Measurements from ENCODE around the gene OTOG. TPM values are rescaled to one million over a fixed set of nuclear protein-coding genes. Genes with fewer than 3 reads are reported as not detected.

OTOG gene
- total RNA-seq, 2 donors from 2014 or later, result not detected

- Mint-ChIP-seq H3K27me3 (peaks cover 10 to 15% of the 10 kb centered on the region in 2 donors), H3K4me3 (no peak overlapping the region), H3K36me3 (no peaks in the 10 kb centered on the region), H3K9me3 (no peaks in the 10 kb centered on the region), H3K27ac (no peak overlapping the region), H3K4me1 (ENCODE audit: low read depth in 2 of 2) (peaks cover 0 to 9% of the 10 kb centered on the region in 2 donors)
- ATAC-seq (peak in 1 of 2 donors; percentile 34), DNase-seq (ENCODE audit: low spot score) (no peak)
Measured at GRCh38 chr11:17568944-17569343, 21.9 kb downstream of the OTOG start.

- H3K36me3 Mint-ChIP-seq, result no peaks in the 10 kb centered on the region
- no peak for ATAC-seq
- H3K9me3 Mint-ChIP-seq, result no peaks in the 10 kb centered on the region
Measured at GRCh38 chr11:17570034-17570433, 23.0 kb downstream of the OTOG start.

GRCh38 chr11:17571431-17572358 is 24.6 kb downstream of the OTOG start:
- H3K27me3 Mint-ChIP-seq, result peaks cover 10 to 15% of the 10 kb centered on the region in 2 donors
- DNase-seq (ENCODE audit: low spot score), result peak; percentile 51
- no peak for ATAC-seq
- H3K36me3 Mint-ChIP-seq, result no peaks in the 10 kb centered on the region
- no peaks in the 10 kb centered on the region for H3K9me3 Mint-ChIP-seq
- H3K27ac Mint-ChIP-seq, result no peak overlapping the region
- H3K4me3 Mint-ChIP-seq, result no peak overlapping the region
- H3K4me1 Mint-ChIP-seq (ENCODE audit: low read depth in 2 of 2), result peaks cover 0 to 9% of the 10 kb centered on the region in 2 donors

More at GRCh38 chr11:17570034-17570433, 23.0 kb downstream of the OTOG start:
- peak; percentile 41 for DNase-seq (ENCODE audit: low spot score)
- H3K4me3 Mint-ChIP-seq, result no peak overlapping the region
- peaks cover 10 to 15% of the 10 kb centered on the region in 2 donors for H3K27me3 Mint-ChIP-seq
- H3K4me1 Mint-ChIP-seq (ENCODE audit: low read depth in 2 of 2), result peaks cover 0 to 9% of the 10 kb centered on the region in 2 donors
- no peak overlapping the region for H3K27ac Mint-ChIP-seq

- Mint-ChIP-seq H3K36me3 (no peaks in the 10 kb centered on the region), H3K9me3 (no peaks in the 10 kb centered on the region), H3K4me3 (no peak overlapping the region), H3K4me1 (ENCODE audit: low read depth in 2 of 2) (peaks cover 0 to 9% of the 10 kb centered on the region in 2 donors), H3K27me3 (peaks cover 10 to 15% of the 10 kb centered on the region in 2 donors), H3K27ac (no peak overlapping the region)
- no peak for ATAC-seq
- peak; percentile 29 for DNase-seq (ENCODE audit: low spot score)
Measured at GRCh38 chr11:17572359-17572690, 25.3 kb downstream of the OTOG start.

GRCh38 chr11:17572791-17573460 is 25.9 kb downstream of the OTOG start:
- peak; percentile 58 for DNase-seq (ENCODE audit: low spot score)
- ATAC-seq, result no peak
- H3K36me3 Mint-ChIP-seq, result no peaks in the 10 kb centered on the region
- H3K27me3 Mint-ChIP-seq, result peaks cover 7 to 15% of the 10 kb centered on the region in 2 donors
- no peaks in the 10 kb centered on the region for H3K9me3 Mint-ChIP-seq
- H3K4me1 Mint-ChIP-seq (ENCODE audit: low read depth in 2 of 2), result peaks cover 0 to 9% of the 10 kb centered on the region in 2 donors
- no peak overlapping the region for H3K27ac Mint-ChIP-seq
- no peak overlapping the region for H3K4me3 Mint-ChIP-seq

- no peaks in the 10 kb centered on the region for H3K9me3 Mint-ChIP-seq
- H3K36me3 Mint-ChIP-seq, result no peaks in the 10 kb centered on the region
- H3K27me3 Mint-ChIP-seq, result peaks cover 7 to 15% of the 10 kb centered on the region in 2 donors
- no peak overlapping the region for H3K4me3 Mint-ChIP-seq
- no peak for ATAC-seq
- DNase-seq (ENCODE audit: low spot score), result peak; percentile 51
- H3K27ac Mint-ChIP-seq, result no peak overlapping the region
- H3K4me1 Mint-ChIP-seq (ENCODE audit: low read depth in 2 of 2), result peaks cover 0 to 9% of the 10 kb centered on the region in 2 donors
Measured at GRCh38 chr11:17573526-17573925, 26.5 kb downstream of the OTOG start.

GRCh38 chr11:17574141-17575091 is 27.4 kb downstream of the OTOG start:
- H3K27me3 Mint-ChIP-seq, result peaks cover 7 to 15% of the 10 kb centered on the region in 2 donors
- peak; percentile 28 for DNase-seq (ENCODE audit: low spot score)
- ATAC-seq, result no peak
- H3K4me1 Mint-ChIP-seq (ENCODE audit: low read depth in 2 of 2), result peaks cover 0 to 9% of the 10 kb centered on the region in 2 donors
- H3K9me3 Mint-ChIP-seq, result no peaks in the 10 kb centered on the region
- H3K36me3 Mint-ChIP-seq, result no peaks in the 10 kb centered on the region
- H3K4me3 Mint-ChIP-seq, result no peak overlapping the region
- no peak overlapping the region for H3K27ac Mint-ChIP-seq

- Mint-ChIP-seq H3K27me3 (peaks cover 12 to 22% of the 10 kb centered on the region in 2 donors), H3K27ac (no peak overlapping the region), H3K9me3 (no peaks in the 10 kb centered on the region), H3K4me1 (ENCODE audit: low read depth in 2 of 2) (peaks cover 0 to 9% of the 10 kb centered on the region in 2 donors), H3K36me3 (no peaks in the 10 kb centered on the region), H3K4me3 (no peak overlapping the region)
- ATAC-seq (no peak), DNase-seq (ENCODE audit: low spot score) (peak; percentile 54)
Measured at GRCh38 chr11:17575431-17576425, 28.7 kb downstream of the OTOG start.

GRCh38 chr11:17578296-17578695 is 31.2 kb downstream of the OTOG start:
- peak; percentile 31 for DNase-seq (ENCODE audit: low spot score)
- Mint-ChIP-seq H3K27me3 (peaks cover 12 to 18% of the 10 kb centered on the region in 2 donors), H3K4me1 (ENCODE audit: low read depth in 2 of 2) (peaks cover 0 to 2% of the 10 kb centered on the region in 2 donors), H3K9me3 (no peaks in the 10 kb centered on the region), H3K27ac (no peak overlapping the region), H3K4me3 (no peak overlapping the region), H3K36me3 (no peaks in the 10 kb centered on the region)
- no peak for ATAC-seq

- DNase-seq (ENCODE audit: low spot score) (peak; percentile 15), ATAC-seq (no peak)
- H3K27ac Mint-ChIP-seq, result no peak overlapping the region
- no peaks in the 10 kb centered on the region for H3K4me1 Mint-ChIP-seq (ENCODE audit: low read depth in 2 of 2)
- H3K27me3 Mint-ChIP-seq, result peaks cover 11 to 12% of the 10 kb centered on the region in 2 donors
- no peak overlapping the region for H3K4me3 Mint-ChIP-seq
- H3K36me3 Mint-ChIP-seq, result no peaks in the 10 kb centered on the region
- no peaks in the 10 kb centered on the region for H3K9me3 Mint-ChIP-seq
Measured at GRCh38 chr11:17578958-17579357, 31.9 kb downstream of the OTOG start.

GRCh38 chr11:17579451-17579850 is 32.4 kb downstream of the OTOG start:
- no peaks in the 10 kb centered on the region for H3K4me1 Mint-ChIP-seq (ENCODE audit: low read depth in 2 of 2)
- H3K9me3 Mint-ChIP-seq, result no peaks in the 10 kb centered on the region
- peak; percentile 8 for DNase-seq (ENCODE audit: low spot score)
- H3K36me3 Mint-ChIP-seq, result no peaks in the 10 kb centered on the region
- no peak overlapping the region for H3K4me3 Mint-ChIP-seq
- peaks cover 11 to 12% of the 10 kb centered on the region in 2 donors for H3K27me3 Mint-ChIP-seq
- ATAC-seq, result no peak
- no peak overlapping the region for H3K27ac Mint-ChIP-seq

- H3K27me3 Mint-ChIP-seq, result peaks cover 13 to 14% of the 10 kb centered on the region in 2 donors
- no peak overlapping the region for H3K4me3 Mint-ChIP-seq
- H3K9me3 Mint-ChIP-seq, result no peaks in the 10 kb centered on the region
- DNase-seq (ENCODE audit: low spot score), result peak; percentile 32
- no peaks in the 10 kb centered on the region for H3K4me1 Mint-ChIP-seq (ENCODE audit: low read depth in 2 of 2)
- no peak overlapping the region for H3K27ac Mint-ChIP-seq
- no peaks in the 10 kb centered on the region for H3K36me3 Mint-ChIP-seq
- peak in 1 of 2 donors; percentile 8 for ATAC-seq
Measured at GRCh38 chr11:17580271-17580670, 33.2 kb downstream of the OTOG start.

Measured in natural killer cell treated with Interleukin-12 subunit alpha and Interleukin-12 subunit beta and Interleukin-15 and Interleukin-18, amount 100 ng/mL, for 72 hours (primary cell).